Caco-2 (cell line): ENCODE results near the gene NUP133. TPM values are rescaled to one million over a fixed set of nuclear protein-coding genes. Genes with fewer than 3 reads are reported as not detected.
"Not testable (repeated sequence)": the region's sequence is repeated elsewhere in the genome, so short reads cannot be mapped to it uniquely, and the experiment has no call there.

Source experiments
- BruUV-seq: library from RNA; stranded (reverse); fragments of 400-500 nt; replicated peaks from 2 replicates; lab custom pipeline; 2021; lab: Mats Ljungman, UMichigan
- CTCF ChIA-PET: fragments of 300-600 bp; sonication (Branson Sonifier 250); formaldehyde crosslinking; loops from one replicate; lab custom pipeline; 2022; ENCODE audit warnings: antibody characterized with exemption; lab: Charles Lee
- POLR2A ChIA-PET: fragments of 300-600 bp; sonication (Branson Sonifier 250); formaldehyde crosslinking; loops from one replicate; lab custom pipeline; 2022; ENCODE audit warnings: antibody characterized with exemption; lab: Charles Lee
- DNase-seq, 2 experiments: peaks; one replicate each; pipeline versions ENCODE4 v3.0.0 to v3.0.0-alpha.2; 2020 to 2022
- H3K27me3 ChIP-seq: replicated peaks from 2 replicates; pipeline ENCODE4 v1.6.0; 2011; ENCODE audit warnings: low read length; ENCODE audit not compliant: control insufficient read depth, insufficient read depth
- H3K36me3 ChIP-seq: 2 replicates; pipeline ENCODE4 v1.5.1; 2011; ENCODE audit warnings: low read length; ENCODE audit not compliant: control insufficient read depth, insufficient read depth
- H3K4me1 ChIP-seq: fragments of 250-450 bp; sonication (Bioruptor Pico); 2 replicates; pipeline ENCODE4 v1.5.1; 2020; ENCODE audit warnings: mild to moderate bottlenecking
- H3K4me3 ChIP-seq: 2 replicates; pipeline ENCODE4 v1.5.1; 2011; ENCODE audit warnings: low read depth, mild to moderate bottlenecking, control low read depth, low read length
- H3K9me3 ChIP-seq: fragments of 250-450 bp; sonication (Bioruptor Pico); 2 replicates; pipeline ENCODE4 v1.5.1; 2020; ENCODE audit warnings: mild to moderate bottlenecking, moderate library complexity
- H3K27ac Mint-ChIP-seq: one replicate; pipeline ENCODE4 v1.8.0; 2022; ENCODE audit warnings: mixed read lengths; ENCODE audit not compliant: unreplicated experiment
- H3K27me3 Mint-ChIP-seq: one replicate; pipeline ENCODE4 v1.8.0; 2022; ENCODE audit warnings: mixed read lengths; ENCODE audit not compliant: insufficient read depth, unreplicated experiment
- H3K36me3 Mint-ChIP-seq: one replicate; pipeline ENCODE4 v1.8.0; 2022; ENCODE audit warnings: mild to moderate bottlenecking, mixed read lengths; ENCODE audit not compliant: insufficient read depth, unreplicated experiment
- H3K4me1 Mint-ChIP-seq: one replicate; pipeline ENCODE4 v1.8.0; 2022; ENCODE audit warnings: low read depth, mixed read lengths; ENCODE audit not compliant: unreplicated experiment
- H3K4me3 Mint-ChIP-seq: one replicate; pipeline ENCODE4 v1.8.0; 2022; ENCODE audit warnings: mild to moderate bottlenecking, moderate library complexity, mixed read lengths; ENCODE audit not compliant: unreplicated experiment
- H3K9me3 Mint-ChIP-seq: one replicate; pipeline ENCODE4 v1.8.0; 2022; ENCODE audit warnings: mixed read lengths; ENCODE audit not compliant: unreplicated experiment
- CTCF ChIP-seq, 2 experiments: fragments of 200-600 bp in 1 of 2; IDR thresholded peaks; 1 replicate in 1 of 2; 2 replicates in 1 of 2; pipeline versions ENCODE4 v1.5.1 to v1.8.0; 2011 to 2022; ENCODE audit warnings: antibody characterized with exemption in 1 of 2, control low read depth in 1 of 2, inconsistent platforms in 1 of 2, low read depth in 1 of 2, low read length in 1 of 2, mild to moderate bottlenecking in 1 of 2, moderate library complexity in 1 of 2; ENCODE audit not compliant: insufficient read depth in 1 of 2, severe bottlenecking in 1 of 2, unreplicated experiment in 1 of 2
- intact Hi-C: fragments of 100-400 bp; cut with micrococcal nuclease; formaldehyde crosslinking; loops from one replicate; pipeline ENCODE4 v1.10.0; 2022; ENCODE audit not compliant: unreplicated experiment
- total RNA-seq: library from RNA; stranded (reverse); gene quantifications from 2 replicates; pipeline ENCODE4 v1.2.3, GENCODE V29; 2022

The NUP133 gene
- total RNA-seq, 1 experiment from 2014 or later: 54.5 TPM

- Mint-ChIP-seq H3K4me3 (no peak overlapping the region), H3K27ac (no peak overlapping the region), H3K36me3 (no peaks in the 10 kb centered on the region), H3K9me3 (no peaks in the 10 kb centered on the region), H3K4me1 (no peaks in the 10 kb centered on the region), H3K27me3 (peaks cover 3% of the 10 kb centered on the region)
- Histone ChIP-seq H3K9me3 (no peaks in the 10 kb centered on the region), H3K36me3 (no peaks in the 10 kb centered on the region), H3K27me3 (no peaks in the 10 kb centered on the region), H3K4me3 (no peak overlapping the region), H3K4me1 (peaks cover 3% of the 10 kb centered on the region; the same call in 1 of the 2 replicates)
- no peak for TF ChIP-seq CTCF (IDR thresholded peaks at IDR 0.05; ENCODE audit: insufficient read depth in 1 of 2, low read depth in 1 of 2, low read length in 1 of 2, severe bottlenecking in 1 of 2, unreplicated experiment in 1 of 2)
- BruUV-seq: no TSS peak
- no peak for DNase-seq
- POLR2A ChIA-PET: no interaction called here
- intact Hi-C loops: no loop called here
- CTCF ChIA-PET: no interaction called here
These were observed 105.1 kb downstream of the NUP133 start for GRCh38 chr1:229402993-229403392.

- H3K4me1 ChIP-seq, H3K36me3 ChIP-seq, H3K9me3 Mint-ChIP-seq, H3K27me3 ChIP-seq, H3K36me3 Mint-ChIP-seq, POLR2A ChIA-PET, H3K9me3 ChIP-seq, H3K27me3 Mint-ChIP-seq, BruUV-seq, CTCF ChIA-PET, H3K27ac Mint-ChIP-seq, H3K4me1 Mint-ChIP-seq, intact Hi-C loops, DNase-seq, H3K4me3 Mint-ChIP-seq, H3K4me3 ChIP-seq: not testable (repeated sequence)
These were observed 105.8 kb downstream of the NUP133 start for GRCh38 chr1:229402329-229402728.

GRCh38 chr1:229397762-229398161 lies 110.4 kb downstream of the NUP133 start:
- intact Hi-C loops: no loop called here
- no peaks in the 10 kb centered on the region for H3K9me3 Mint-ChIP-seq
- Histone ChIP-seq H3K9me3 (peaks cover 9% of the 10 kb centered on the region), H3K27me3 (no peaks in the 10 kb centered on the region), H3K4me3 (no peak overlapping the region), H3K4me1 (no peaks in the 10 kb centered on the region), H3K36me3 (no peaks in the 10 kb centered on the region)
- no peak overlapping the region for H3K4me3 Mint-ChIP-seq
- CTCF ChIA-PET: interaction anchor here (0.5 kb wide), 1 partner anchor 46 kb away, joined by 4 read pairs; no protein-coding TSS in a partner anchor
- no peaks in the 10 kb centered on the region for H3K4me1 Mint-ChIP-seq
- peaks cover 3% of the 10 kb centered on the region for H3K27me3 Mint-ChIP-seq
- H3K27ac Mint-ChIP-seq: no peak overlapping the region
- DNase-seq: no peak
- BruUV-seq: no TSS peak
- TF ChIP-seq CTCF (IDR thresholded peaks at IDR 0.05; ENCODE audit: insufficient read depth in 1 of 2, low read depth in 1 of 2, low read length in 1 of 2, severe bottlenecking in 1 of 2, unreplicated experiment in 1 of 2): no peak
- POLR2A ChIA-PET: no interaction called here
- no peaks in the 10 kb centered on the region for H3K36me3 Mint-ChIP-seq
